ENCODE measurements around the gene UTP20. TPM values are rescaled to one million over a fixed set of nuclear protein-coding genes. Genes with fewer than 3 reads are reported as not detected.
A peak's percentile ranks its signal among the peaks of the same experiment; 100 is the strongest.

Gene UTP20
- 16.3 TPM for total RNA-seq

GRCh38 chr12:101280006-101280505 is at the start of gene UTP20:
TSS of gene UTP20 (plus strand) at chr12:101280105. CDS start at chr12:101280283, 178 bp downstream.
- DNase-seq (ENCODE audit: low spot score in 2 of 2) (peak; percentile 70 to 88), FAIRE-seq (no peak)

- FAIRE-seq (no peak), DNase-seq (ENCODE audit: low spot score in 2 of 2) (no peak)
Observed at GRCh38 chr12:101230547-101230946, 49.4 kb upstream of the UTP20 start.

- no peak for DNase-seq (ENCODE audit: low spot score in 2 of 2)
- no peak for FAIRE-seq
Observed at GRCh38 chr12:101231636-101232035, 48.3 kb upstream of the UTP20 start.

GRCh38 chr12:101235686-101236085 is 44.2 kb upstream of the UTP20 start:
- DNase-seq (ENCODE audit: low spot score in 2 of 2), result no peak
- FAIRE-seq, result no peak

- DNase-seq (ENCODE audit: low spot score in 2 of 2), result no peak
- FAIRE-seq, result no peak
Observed at GRCh38 chr12:101238306-101238705, 41.6 kb upstream of the UTP20 start.

- DNase-seq (ENCODE audit: low spot score in 2 of 2) (no peak), FAIRE-seq (no peak)
Observed at GRCh38 chr12:101238800-101239329, 41.0 kb upstream of the UTP20 start.

- no peak for DNase-seq (ENCODE audit: low spot score in 2 of 2)
- FAIRE-seq, result no peak
Observed at GRCh38 chr12:101243074-101243473, 36.8 kb upstream of the UTP20 start.

GRCh38 chr12:101243616-101244015 is 36.3 kb upstream of the UTP20 start:
- FAIRE-seq, result no peak

GRCh38 chr12:101256266-101256665 is 23.6 kb upstream of the UTP20 start:
- FAIRE-seq, result no peak

More at GRCh38 chr12:101243616-101244015, 36.3 kb upstream of the UTP20 start:
- no peak for DNase-seq (ENCODE audit: low spot score in 2 of 2)

GRCh38 chr12:101257357-101257756 is 22.5 kb upstream of the UTP20 start:
- FAIRE-seq, result no peak
- no peak for DNase-seq (ENCODE audit: low spot score in 2 of 2)

More at GRCh38 chr12:101256266-101256665, 23.6 kb upstream of the UTP20 start:
- DNase-seq (ENCODE audit: low spot score in 2 of 2), result no peak

GRCh38 chr12:101267111-101267510 is 12.8 kb upstream of the UTP20 start:
- FAIRE-seq (no peak), DNase-seq (ENCODE audit: low spot score in 2 of 2) (no peak)

- no peak for FAIRE-seq
- DNase-seq (ENCODE audit: low spot score in 2 of 2), result no peak
Observed at GRCh38 chr12:101276433-101276832, 3.5 kb upstream of the UTP20 start.

GRCh38 chr12:101277443-101277842 is 2.5 kb upstream of the UTP20 start:
- FAIRE-seq (no peak), DNase-seq (ENCODE audit: low spot score in 2 of 2) (no peak)

GRCh38 chr12:101287357-101287756 is 7.5 kb downstream of the UTP20 start:
- FAIRE-seq, result no peak
- DNase-seq (ENCODE audit: low spot score in 2 of 2), result no peak

GRCh38 chr12:101297661-101298060 is 17.8 kb downstream of the UTP20 start:
- DNase-seq (ENCODE audit: low spot score in 2 of 2), result no peak
- FAIRE-seq, result no peak

GRCh38 chr12:101298426-101298825 is 18.5 kb downstream of the UTP20 start:
- DNase-seq (ENCODE audit: low spot score in 2 of 2), result no peak

GRCh38 chr12:101299346-101299745 is 19.4 kb downstream of the UTP20 start:
- FAIRE-seq, result no peak
- DNase-seq (ENCODE audit: low spot score in 2 of 2), result no peak

More at GRCh38 chr12:101298426-101298825, 18.5 kb downstream of the UTP20 start:
- FAIRE-seq, result peak; percentile 17

- FAIRE-seq (peak; percentile 62), DNase-seq (ENCODE audit: low spot score in 2 of 2) (peak; percentile 14 to 21)
Observed at GRCh38 chr12:101299931-101300330, 20.0 kb downstream of the UTP20 start.

- no peak for DNase-seq (ENCODE audit: low spot score in 2 of 2)
- no peak for FAIRE-seq
Observed at GRCh38 chr12:101302741-101303140, 22.8 kb downstream of the UTP20 start.

- FAIRE-seq (no peak), DNase-seq (ENCODE audit: low spot score in 2 of 2) (no peak)
Observed at GRCh38 chr12:101305226-101305779, 25.4 kb downstream of the UTP20 start.

GRCh38 chr12:101305794-101306193 is 25.9 kb downstream of the UTP20 start:
- no peak for FAIRE-seq
- DNase-seq (ENCODE audit: low spot score in 2 of 2), result no peak

GRCh38 chr12:101322480-101322879 is 42.6 kb downstream of the UTP20 start:
- FAIRE-seq (no peak), DNase-seq (ENCODE audit: low spot score in 2 of 2) (no peak)

Data from frontal cortex (tissue), 4 donors.